Endothelial cell of umbilical vein (primary cell): ENCODE measurements around the gene ABHD18. TPM values are rescaled to one million over a fixed set of nuclear protein-coding genes. Genes with fewer than 3 reads are reported as not detected.
"Not testable (repeated sequence)": the region's sequence is repeated elsewhere in the genome, so short reads cannot be mapped to it uniquely, and the experiment has no call there.

Experiments used
- BruUV-seq: library from RNA; stranded (reverse); fragments of 400-500 nt; replicated peaks from 2 replicates; lab custom pipeline; 2021; lab: Mats Ljungman, UMichigan
- CTCF ChIA-PET: fragments of 300-600, 350-600 bp; sonication (Branson Sonifier 250); formaldehyde crosslinking; loops from one replicate; lab custom pipeline; 2021; ENCODE audit warnings: antibody characterized with exemption, inconsistent platforms; lab: Charles Lee
- POLR2A ChIA-PET: fragments of 300-600, 350-600 bp; sonication (Branson Sonifier 250); formaldehyde crosslinking; loops from one replicate; lab custom pipeline; 2021; ENCODE audit warnings: antibody characterized with exemption, inconsistent platforms; lab: Charles Lee
- DNase-seq: peaks from one replicate; pipeline ENCODE4 v3.0.0-alpha.2; 2011; ENCODE audit warnings: low read depth, low spot score
- FAIRE-seq: peaks from 2 replicates; lab custom pipeline; 2011; peaks lifted over from hg19 to GRCh38; lab: Jason Lieb, UNC
- H2AFZ ChIP-seq: 2 replicates; pipeline ENCODE4 v1.6.0; 2012; ENCODE audit warnings: low read depth, low read length, control low read depth, inconsistent platforms
- H3K27ac ChIP-seq: 2 replicates; pipeline ENCODE4 v1.5.1; 2011; ENCODE audit warnings: low read depth, mild to moderate bottlenecking, control low read depth, low read length, moderate library complexity; ENCODE audit not compliant: insufficient read depth
- H3K27me3 ChIP-seq, 2 experiments: 2 replicates each; pipeline versions ENCODE4 v1.6.0 to v1.6.1; 2011; ENCODE audit warnings: low read length in 2 of 2, mixed read lengths in 1 of 2; ENCODE audit not compliant: control insufficient read depth in 2 of 2, insufficient read depth in 2 of 2
- H3K36me3 ChIP-seq, 2 experiments: 2 replicates in 1 of 2; 3 replicates in 1 of 2; pipeline ENCODE4 v1.5.1; 2011; ENCODE audit warnings: low read length in 2 of 2, mild to moderate bottlenecking in 1 of 2, moderate library complexity in 1 of 2; ENCODE audit not compliant: control insufficient read depth in 2 of 2, insufficient read depth in 2 of 2; ENCODE audit errors: extremely low read depth in 1 of 2
- H3K4me1 ChIP-seq: 3 replicates; pipeline ENCODE4 v1.5.1; 2011; ENCODE audit warnings: mild to moderate bottlenecking, low read length; ENCODE audit not compliant: control insufficient read depth, insufficient read depth; ENCODE audit errors: extremely low read depth
- H3K4me2 ChIP-seq: 2 replicates; pipeline ENCODE4 v1.6.1; 2011; ENCODE audit warnings: low read length, control low read depth, mixed read lengths; ENCODE audit not compliant: insufficient read depth
- H3K4me3 ChIP-seq, 3 experiments: fragments of 200-600 bp in 1 of 3; sonication (generic), shearing (Covaris generic) in 1 of 3; replicated peaks in 1 of 3; 2 replicates each; pipeline ENCODE4 v1.5.1; 2011 to 2016; ENCODE audit warnings: control low read depth in 3 of 3, low read length in 3 of 3, mild to moderate bottlenecking in 2 of 3, inconsistent platforms in 1 of 3, low read depth in 1 of 3, moderate library complexity in 1 of 3; ENCODE audit not compliant: insufficient read depth in 1 of 3
- H3K79me2 ChIP-seq: 2 replicates; pipeline ENCODE4 v1.6.0; 2012; ENCODE audit warnings: low read length, inconsistent platforms; ENCODE audit not compliant: control insufficient read depth, insufficient read depth
- H3K9ac ChIP-seq: replicated peaks from 2 replicates; pipeline ENCODE3; 2011; ENCODE audit warnings: low read length, control low read depth; ENCODE audit not compliant: insufficient read depth; ENCODE audit errors: extremely low read depth
- H3K9me1 ChIP-seq: replicated peaks from 3 replicates; pipeline ENCODE4 v1.6.0; 2011; ENCODE audit warnings: mild to moderate bottlenecking, low read length; ENCODE audit not compliant: control insufficient read depth, insufficient read depth; ENCODE audit errors: extremely low read depth
- H3K9me3 ChIP-seq: replicated peaks from 2 replicates; pipeline ENCODE4 v1.5.1; 2012; ENCODE audit warnings: low read length, inconsistent platforms; ENCODE audit not compliant: control insufficient read depth, insufficient read depth
- H4K20me1 ChIP-seq: replicated peaks from 2 replicates; pipeline ENCODE3; 2011; ENCODE audit warnings: mild to moderate bottlenecking, low read length; ENCODE audit not compliant: control insufficient read depth, insufficient read depth; ENCODE audit errors: extremely low read depth
- GATA2 ChIP-seq: IDR thresholded peaks from 2 replicates; pipeline ENCODE4 v1.7.0; 2011; ENCODE audit warnings: low read depth, mild to moderate bottlenecking, moderate library complexity, mixed read lengths, low read length; ENCODE audit not compliant: insufficient read length, insufficient read depth
- POLR2A ChIP-seq: IDR thresholded peaks from 2 replicates; pipeline ENCODE4 v1.6.1; 2012; ENCODE audit warnings: low read depth, mild to moderate bottlenecking, control low read depth, low read length
- dilution Hi-C: fragments of 300-500 bp; cut with MboI; formaldehyde crosslinking; loops from one replicate; pipeline ENCODE4 v1.15.0; 2019; ENCODE audit warnings: low sequenced_read_pairs; ENCODE audit not compliant: extremely low pct_ligation_motif_present
- intact Hi-C: fragments of 100-400 bp; cut with micrococcal nuclease; formaldehyde crosslinking; loops from one replicate; pipeline ENCODE4 v1.10.0; 2022
- polyA plus RNA-seq, 4 experiments: library from polyadenylated mRNA; depleted of rRNA in 3 of 4; stranded (reverse) in 3 of 4; unstranded in 1 of 4; fragments of >200 nt; gene quantifications; 2 replicates each; pipeline versions ENCODE4 v1.2.1 to v1.2.3, GENCODE V29; 2011 to 2012; ENCODE audit warnings: missing spikeins in 1 of 4
- total RNA-seq: library from RNA; stranded (reverse); gene quantifications from 2 replicates; pipeline ENCODE4 v1.2.3, GENCODE V29; 2021
- TF ChIP-seq, protein P1 (sequence below), 2 donors: IDR thresholded peaks; 1 replicate in 1 of 2; 2 replicates in 1 of 2; pipeline ENCODE4 v1.5.1; 2011; ENCODE audit warnings: low read length in 2 of 2, mild to moderate bottlenecking in 2 of 2, moderate library complexity in 2 of 2, control low read depth in 1 of 2, inconsistent platforms in 1 of 2, low read depth in 1 of 2; ENCODE audit not compliant: insufficient read depth in 1 of 2; ENCODE audit errors: extremely low read depth in 1 of 2

The ABHD18 gene
- total and polyA plus RNA-seq, 2 donors (not counting 3 experiments of a cell fraction or from before 2014, with no cell fraction given): 2.4 to 9.1 TPM

GRCh38 chr4:127995776-127996175 lies 30.6 kb downstream of the ABHD18 start:
- H3K27ac ChIP-seq: no peak overlapping the region
- no peaks in the 10 kb centered on the region for H3K27me3 ChIP-seq
- no peaks in the 10 kb centered on the region for H3K36me3 ChIP-seq
- no peak overlapping the region for H3K4me3 ChIP-seq
- no TSS peak for BruUV-seq
- no peak for DNase-seq
- no peaks in the 10 kb centered on the region for H3K4me1 ChIP-seq
- TF ChIP-seq GATA2: no peak
- TF ChIP-seq, protein P1, sequence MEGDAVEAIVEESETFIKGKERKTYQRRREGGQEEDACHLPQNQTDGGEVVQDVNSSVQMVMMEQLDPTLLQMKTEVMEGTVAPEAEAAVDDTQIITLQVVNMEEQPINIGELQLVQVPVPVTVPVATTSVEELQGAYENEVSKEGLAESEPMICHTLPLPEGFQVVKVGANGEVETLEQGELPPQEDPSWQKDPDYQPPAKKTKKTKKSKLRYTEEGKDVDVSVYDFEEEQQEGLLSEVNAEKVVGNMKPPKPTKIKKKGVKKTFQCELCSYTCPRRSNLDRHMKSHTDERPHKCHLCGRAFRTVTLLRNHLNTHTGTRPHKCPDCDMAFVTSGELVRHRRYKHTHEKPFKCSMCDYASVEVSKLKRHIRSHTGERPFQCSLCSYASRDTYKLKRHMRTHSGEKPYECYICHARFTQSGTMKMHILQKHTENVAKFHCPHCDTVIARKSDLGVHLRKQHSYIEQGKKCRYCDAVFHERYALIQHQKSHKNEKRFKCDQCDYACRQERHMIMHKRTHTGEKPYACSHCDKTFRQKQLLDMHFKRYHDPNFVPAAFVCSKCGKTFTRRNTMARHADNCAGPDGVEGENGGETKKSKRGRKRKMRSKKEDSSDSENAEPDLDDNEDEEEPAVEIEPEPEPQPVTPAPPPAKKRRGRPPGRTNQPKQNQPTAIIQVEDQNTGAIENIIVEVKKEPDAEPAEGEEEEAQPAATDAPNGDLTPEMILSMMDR (IDR thresholded peaks at IDR 0.05; ENCODE audit: extremely low read depth in 1 of 2, insufficient read depth in 1 of 2, low read depth in 1 of 2, low read length in 2 of 2): no peak
- no peak for TF ChIP-seq POLR2A
- H3K9me1 ChIP-seq: no peaks in the 10 kb centered on the region
- intact Hi-C loops (no loop called here), dilution Hi-C loops (no loop called here)
- H3K9me3 ChIP-seq: no peaks in the 10 kb centered on the region
- H3K9ac ChIP-seq: no peak overlapping the region
- ChIA-PET POLR2A (no interaction called here), CTCF (interaction anchor here (1.2 kb wide), 1 partner anchor 9 kb away, joined by 5 read pairs; no protein-coding TSS in a partner anchor)
- no peak overlapping the region for H2AFZ ChIP-seq
- H4K20me1 ChIP-seq: no peaks in the 10 kb centered on the region
- no peak for FAIRE-seq
- H3K4me2 ChIP-seq: no peak overlapping the region
- no peaks in the 10 kb centered on the region for H3K79me2 ChIP-seq

DNA sequence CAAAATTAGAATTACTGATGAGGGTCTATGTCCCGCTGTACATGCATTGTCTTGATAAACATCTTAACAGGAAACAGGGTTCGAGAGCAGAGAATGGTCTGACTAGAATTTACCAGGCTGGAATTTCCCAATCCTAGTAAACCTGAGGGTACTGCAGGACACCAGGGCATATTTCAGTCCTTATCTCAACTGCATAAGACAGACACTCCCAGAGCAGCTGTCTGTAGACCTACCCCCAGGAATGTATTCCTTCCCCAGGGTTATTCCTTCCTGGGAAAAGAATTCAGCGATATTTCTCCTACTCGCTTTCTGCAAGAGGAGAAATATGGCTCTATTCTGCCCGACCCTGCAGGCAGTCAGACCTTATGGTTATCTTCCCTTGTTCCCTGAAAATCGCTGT lies 31.3 kb downstream of the ABHD18 start:
- H4K20me1 ChIP-seq, H3K36me3 ChIP-seq, intact Hi-C loops, H3K4me1 ChIP-seq, H2AFZ ChIP-seq, H3K9me3 ChIP-seq, dilution Hi-C loops, H3K79me2 ChIP-seq, H3K4me3 ChIP-seq, H3K4me2 ChIP-seq, FAIRE-seq, H3K9ac ChIP-seq, H3K9me1 ChIP-seq, BruUV-seq, POLR2A ChIA-PET, H3K27me3 ChIP-seq, H3K27ac ChIP-seq, DNase-seq: not testable (repeated sequence)
- CTCF ChIA-PET: interaction anchor here (1.2 kb wide), 1 partner anchor 8 kb away, joined by 5 read pairs; no protein-coding TSS in a partner anchor
